ENCODE data around the gene IPO9.
"Not testable (repeated sequence)": the region's sequence is repeated elsewhere in the genome, so short reads cannot be mapped to it uniquely, and the experiment has no call there.

IPO9 gene

DNA sequence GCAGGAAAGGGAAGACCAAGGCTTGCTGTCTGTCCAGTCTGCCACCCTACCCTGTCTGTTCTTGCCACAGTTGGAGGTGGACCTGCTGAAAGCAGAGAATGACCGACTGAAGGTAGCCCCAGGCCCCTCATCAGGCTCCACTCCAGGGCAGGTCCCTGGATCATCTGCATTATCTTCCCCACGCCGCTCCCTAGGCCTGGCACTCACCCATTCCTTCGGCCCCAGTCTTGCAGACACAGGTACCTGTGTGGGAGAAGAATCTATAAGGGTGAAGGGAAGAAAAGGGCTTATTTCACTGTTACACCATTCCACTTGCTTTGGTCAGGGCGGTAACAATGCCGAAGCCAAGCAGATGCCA is 20.3 kb upstream of the IPO9 start:
- no peak for DNase-seq (ENCODE audit: low read depth in 2 of 2, low spot score in 1 of 2)

DNA sequence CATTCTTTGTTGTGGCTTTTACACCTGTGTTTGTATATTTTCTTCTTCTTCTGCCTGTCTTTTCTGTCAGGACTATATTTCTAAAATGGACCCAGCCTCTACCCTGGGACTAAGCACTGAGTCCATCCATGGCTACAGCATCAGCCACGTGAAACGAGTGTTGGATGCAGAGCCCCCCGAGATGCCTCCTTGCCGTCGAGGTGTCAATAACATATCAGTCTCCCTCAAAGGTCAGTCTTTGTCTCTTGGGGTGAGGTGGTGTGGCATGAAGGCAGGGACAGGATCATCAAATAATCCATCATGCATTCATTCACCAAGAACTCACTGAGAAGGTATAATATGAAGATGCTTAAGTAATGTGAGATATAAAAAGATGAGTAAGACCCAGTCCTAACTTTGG is 19.1 kb upstream of the IPO9 start:
- DNase-seq (ENCODE audit: low read depth in 2 of 2, low spot score in 1 of 2) = no peak

DNA sequence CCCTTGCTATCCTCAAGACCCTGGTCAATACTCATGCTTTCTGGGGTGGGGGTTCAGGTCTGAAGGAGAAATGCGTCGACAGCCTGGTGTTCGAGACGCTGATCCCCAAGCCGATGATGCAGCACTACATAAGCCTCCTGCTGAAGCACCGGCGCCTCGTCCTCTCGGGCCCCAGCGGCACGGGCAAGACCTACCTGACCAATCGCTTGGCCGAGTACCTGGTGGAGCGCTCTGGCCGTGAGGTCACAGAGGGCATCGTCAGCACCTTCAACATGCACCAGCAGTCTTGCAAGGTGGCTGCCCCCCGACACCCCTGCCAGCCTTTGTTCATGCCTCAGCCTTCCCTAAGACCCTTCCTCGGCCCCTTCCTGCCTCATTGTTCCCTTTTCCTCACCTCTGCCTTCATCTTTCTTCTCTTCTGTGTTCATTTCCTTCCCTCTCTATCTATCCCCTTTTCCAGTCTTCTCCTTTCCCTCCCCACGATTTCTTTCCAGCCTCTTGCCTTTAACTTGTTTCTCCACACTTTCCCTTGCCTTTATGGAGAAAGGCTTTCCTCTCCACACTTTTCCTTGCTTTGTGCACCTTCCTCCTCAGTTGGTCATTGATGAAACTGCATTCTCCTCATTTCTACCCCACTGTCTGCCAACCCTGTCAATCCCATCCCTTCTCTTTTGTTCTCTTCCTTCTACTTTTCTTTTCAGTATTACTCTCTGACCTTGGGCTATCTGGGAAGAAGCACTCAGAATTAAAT is 18.3 kb upstream of the IPO9 start:
- DNase-seq (ENCODE audit: low read depth in 2 of 2, low spot score in 1 of 2) = no peak

DNA sequence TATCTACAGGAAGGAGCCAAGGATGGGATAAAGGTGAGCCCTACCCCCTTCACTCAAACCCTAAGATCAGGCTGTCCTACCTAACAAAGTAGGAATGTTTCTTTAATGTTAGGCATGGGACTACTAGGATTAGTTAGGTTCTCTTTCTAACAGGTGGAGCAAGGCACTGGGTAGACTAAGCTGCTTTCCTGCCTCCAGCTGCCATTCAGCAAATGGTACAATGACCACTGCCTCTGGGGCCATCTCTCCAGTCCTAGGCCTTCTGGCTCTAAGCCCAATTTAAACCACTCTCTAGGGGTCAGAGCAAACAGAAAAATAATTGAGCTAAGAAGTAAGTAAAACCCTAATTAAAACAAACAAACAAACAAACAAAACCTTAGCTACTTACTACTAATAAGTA is 15.7 kb upstream of the IPO9 start:
- DNase-seq (ENCODE audit: low read depth in 2 of 2, low spot score in 1 of 2) = no peak

DNA sequence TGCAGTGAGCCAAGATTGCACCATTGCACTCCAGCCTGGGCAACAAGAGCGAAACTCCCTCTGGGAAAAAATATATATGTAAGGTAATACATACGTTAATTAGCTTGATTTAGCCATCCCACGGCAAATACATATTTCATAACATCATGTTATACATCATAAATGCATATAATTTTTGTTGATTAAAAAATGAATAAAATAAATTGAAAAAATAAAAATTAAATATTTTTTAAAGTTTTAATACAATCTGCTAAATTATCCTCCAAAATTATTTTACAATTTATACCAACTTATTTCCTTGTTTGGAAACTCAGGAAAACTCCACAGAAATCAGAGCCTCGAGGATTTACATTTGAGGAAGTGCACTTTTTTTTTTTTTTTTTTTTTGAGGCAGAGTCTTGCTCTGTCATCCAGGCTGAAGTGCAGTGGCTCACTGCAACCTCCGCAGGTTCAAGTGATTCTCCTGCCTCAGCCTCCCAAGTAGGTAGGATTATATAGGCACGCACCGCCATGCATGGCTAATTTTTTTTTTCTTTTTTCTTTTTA is 12.6 kb upstream of the IPO9 start:
- DNase-seq (ENCODE audit: low read depth in 2 of 2, low spot score in 1 of 2) = no peak

DNA sequence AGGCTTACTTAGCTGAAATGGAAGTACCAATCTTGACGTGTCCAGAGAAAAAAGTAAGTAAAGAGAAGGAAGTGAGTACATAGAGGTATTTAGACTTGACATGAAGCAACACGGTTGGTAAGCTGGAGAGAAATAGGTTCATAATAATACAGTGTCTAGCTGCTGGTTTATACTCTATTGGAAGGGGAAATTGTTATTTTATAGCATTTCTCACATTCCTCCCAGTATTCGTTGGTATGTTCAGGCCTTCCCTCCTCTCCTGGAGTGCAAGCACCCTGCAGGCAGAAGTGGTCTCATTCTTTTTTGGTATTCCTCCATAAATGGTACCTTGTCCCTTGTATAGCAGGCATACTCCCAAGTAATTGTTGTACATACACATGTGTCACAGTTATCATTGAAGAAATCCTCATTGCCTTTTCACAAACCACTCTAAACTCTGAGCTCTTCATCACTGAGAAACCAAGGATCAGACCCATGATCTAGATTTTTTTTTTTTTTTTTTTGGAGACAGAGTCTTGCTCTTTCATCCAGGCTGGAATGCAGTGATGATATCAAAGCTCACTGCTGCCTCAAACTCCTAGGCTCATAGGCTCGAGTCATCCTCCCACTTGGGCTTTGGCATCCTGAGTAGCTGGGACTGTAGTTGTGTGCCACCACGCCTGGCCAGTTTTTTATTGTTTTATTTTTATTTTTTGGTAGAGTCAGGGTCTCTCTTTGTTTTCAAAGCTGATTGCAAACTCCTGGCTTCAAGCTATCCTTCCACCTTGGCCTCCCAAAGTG is 9.8 kb upstream of the IPO9 start:
- DNase-seq (ENCODE audit: low read depth in 2 of 2, low spot score in 1 of 2) = no peak

DNA sequence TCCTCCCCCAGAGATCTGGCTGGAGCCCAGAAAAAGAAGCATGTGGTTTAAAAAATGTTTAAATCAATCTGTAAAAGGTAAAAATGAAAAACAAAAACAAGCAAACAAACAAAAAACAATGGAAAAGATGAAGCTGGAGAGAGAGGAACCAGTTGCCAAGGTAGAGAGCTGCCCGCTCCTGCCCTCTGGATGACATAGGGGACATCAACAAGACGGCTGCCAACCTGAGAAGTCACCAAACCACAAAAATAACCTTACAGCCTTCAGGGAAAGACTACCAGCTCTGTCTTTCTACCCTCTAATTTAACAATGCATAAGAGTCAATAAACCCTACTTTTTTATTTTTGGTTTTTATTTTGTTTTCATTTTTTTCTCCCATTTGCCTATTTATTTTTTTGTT is 8.5 kb upstream of the IPO9 start:
- DNase-seq (ENCODE audit: low read depth in 2 of 2, low spot score in 1 of 2) = no peak

DNA sequence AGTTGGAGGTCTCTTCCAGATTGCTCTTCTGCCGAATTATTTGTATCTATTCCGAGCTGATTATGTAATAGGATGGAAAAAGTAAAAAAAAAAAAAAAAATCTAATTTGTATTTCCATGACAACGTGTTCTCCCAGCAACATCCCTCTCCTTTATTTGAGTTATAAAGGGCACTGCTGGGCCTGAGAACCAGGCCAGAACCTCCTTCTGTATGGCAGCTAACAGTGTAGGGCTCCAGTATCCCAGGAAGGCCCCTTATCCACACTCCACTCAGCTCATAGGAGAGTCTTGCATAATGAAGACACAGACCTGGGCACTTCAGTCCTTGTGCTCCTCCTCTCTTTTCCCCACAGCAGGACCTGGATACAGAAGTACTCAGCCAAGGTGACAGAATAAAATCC is 3.7 kb upstream of the IPO9 start:
- no peak for DNase-seq (ENCODE audit: low read depth in 2 of 2, low spot score in 1 of 2)

DNA sequence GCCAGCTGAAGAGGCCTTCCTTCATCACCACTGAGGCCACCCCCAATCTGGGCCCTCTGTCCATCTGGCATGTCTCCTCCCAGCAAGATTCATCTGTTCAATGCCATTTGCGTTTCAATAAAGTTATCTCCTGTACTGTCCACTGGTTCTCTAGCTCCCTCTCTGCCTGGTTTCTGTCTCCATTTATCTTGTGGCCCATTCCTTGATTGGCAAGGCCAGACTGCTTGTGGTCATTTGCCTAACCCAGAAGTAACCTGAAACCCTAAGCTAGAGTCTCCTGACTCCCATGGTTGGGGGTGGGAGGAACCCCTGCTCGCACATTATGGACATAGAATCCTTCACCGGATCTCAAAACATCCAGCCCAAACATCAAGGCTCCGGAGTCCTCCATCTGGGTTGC is 2.1 kb upstream of the IPO9 start:
- no peak for DNase-seq (ENCODE audit: low read depth in 2 of 2, low spot score in 1 of 2)

DNA sequence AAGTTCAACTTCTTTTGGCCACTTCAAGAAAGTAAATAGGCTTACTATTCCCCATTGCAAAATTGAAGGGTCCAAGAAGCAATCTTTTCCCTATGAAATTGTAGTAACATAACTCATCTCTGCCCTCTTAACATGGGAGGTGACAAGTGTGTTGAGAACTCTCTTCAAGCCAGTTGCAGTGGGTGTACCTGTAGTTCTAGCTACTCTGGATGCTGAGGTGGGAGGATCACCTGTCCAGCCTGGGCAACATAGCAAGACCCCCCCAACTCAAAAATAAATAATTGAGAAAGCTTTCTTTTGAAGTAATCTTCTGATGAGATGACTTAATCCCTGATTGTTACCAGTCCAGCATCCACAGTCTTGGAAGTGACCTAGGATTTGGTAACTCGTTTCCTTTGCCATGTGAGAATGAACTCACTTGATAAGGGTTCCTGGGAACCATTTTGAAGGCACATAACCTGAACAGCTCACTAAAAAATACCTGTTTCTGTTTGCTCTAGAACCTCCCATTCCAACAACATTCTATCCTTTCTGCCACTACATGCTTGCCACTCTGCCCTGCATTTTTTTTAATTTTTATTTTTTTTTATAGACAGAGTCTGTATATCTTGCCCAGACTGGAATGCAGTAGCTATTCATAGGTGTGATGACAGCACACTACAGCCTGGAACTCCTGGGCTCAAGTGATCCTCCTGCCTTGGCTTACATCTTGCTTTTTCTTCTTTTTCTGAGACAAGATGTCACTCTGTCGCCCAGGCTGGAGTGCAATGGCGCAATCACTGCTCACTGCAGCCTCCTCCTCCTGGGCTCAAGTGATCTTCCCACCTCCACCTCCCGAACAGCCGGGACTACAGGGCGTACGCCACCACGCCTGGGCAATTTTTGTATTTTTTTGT is 1.4 kb upstream of the IPO9 start:
- DNase-seq (ENCODE audit: low read depth in 2 of 2, low spot score in 1 of 2) = no peak

DNA sequence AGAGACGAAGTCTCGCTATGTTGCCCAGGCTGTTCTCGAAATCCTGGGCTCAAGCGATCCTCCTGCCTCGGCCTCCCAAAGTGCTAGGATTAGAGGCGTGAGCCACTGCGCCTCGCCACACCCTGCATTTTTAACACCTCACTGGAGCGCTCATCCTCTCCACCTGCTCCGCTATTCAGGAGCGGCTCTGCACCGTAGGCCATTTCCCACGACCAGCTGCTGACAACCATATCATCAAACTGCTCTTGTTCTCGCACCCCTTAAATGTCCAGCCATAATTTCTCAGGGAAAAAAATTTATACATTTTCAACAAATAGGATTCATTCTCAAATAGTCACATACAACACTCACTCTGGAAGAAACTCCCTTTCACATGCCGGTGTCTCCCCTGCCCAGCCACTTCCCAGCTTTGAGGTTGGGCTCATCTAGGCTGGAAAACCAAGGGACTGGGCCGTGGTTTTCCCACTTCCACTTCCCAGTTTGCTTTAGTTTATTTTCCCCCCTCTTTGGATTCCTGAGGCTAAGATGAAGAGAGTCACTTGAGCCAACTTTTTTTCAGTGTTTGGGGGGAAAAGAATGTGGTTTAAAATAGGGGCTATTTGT is 639 bp upstream of the IPO9 start:
- no peak for DNase-seq (ENCODE audit: low read depth in 2 of 2, low spot score in 1 of 2)

DNA sequence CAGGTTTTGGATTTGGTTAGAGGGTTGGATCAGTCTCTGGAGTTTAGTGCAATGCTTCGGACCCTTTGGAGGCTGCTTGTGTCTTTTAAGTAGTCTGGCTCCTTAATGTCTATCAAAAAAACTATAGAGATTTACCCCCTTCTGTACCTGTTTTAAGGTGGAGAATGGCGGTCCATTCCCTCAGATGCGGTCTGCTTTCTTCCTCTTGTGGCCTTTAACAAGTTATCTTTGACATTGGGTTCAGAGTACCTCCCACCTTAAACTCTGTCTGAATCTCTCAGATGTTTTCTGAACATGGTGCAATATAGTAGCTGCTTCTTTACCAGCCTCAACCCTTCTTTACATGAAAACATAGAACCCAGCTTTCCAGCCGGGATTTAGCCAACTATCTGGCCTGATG is 2.4 kb downstream of the IPO9 start:
- no peak for DNase-seq (ENCODE audit: low read depth in 2 of 2, low spot score in 1 of 2)

DNA sequence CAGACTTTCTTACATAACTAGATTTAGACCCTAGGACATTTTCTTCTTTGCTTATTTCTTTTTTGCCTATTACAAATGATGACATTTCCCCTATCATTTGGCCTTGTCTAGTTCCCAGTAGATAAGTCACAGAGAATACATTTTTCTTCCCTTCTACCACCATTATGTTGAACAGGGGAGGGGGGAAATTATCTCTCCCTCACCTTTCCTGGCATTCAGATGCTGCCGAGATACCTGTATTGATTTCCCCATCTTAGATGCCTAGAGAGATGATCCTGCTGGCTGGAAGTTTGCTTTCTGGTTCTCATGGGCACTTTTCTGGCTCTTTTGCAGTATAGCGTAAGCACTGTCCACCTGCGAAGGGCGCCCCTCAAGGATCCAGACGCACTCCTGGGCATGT is 5.7 kb downstream of the IPO9 start:
- DNase-seq (ENCODE audit: low read depth in 2 of 2, low spot score in 1 of 2) = no peak

DNA sequence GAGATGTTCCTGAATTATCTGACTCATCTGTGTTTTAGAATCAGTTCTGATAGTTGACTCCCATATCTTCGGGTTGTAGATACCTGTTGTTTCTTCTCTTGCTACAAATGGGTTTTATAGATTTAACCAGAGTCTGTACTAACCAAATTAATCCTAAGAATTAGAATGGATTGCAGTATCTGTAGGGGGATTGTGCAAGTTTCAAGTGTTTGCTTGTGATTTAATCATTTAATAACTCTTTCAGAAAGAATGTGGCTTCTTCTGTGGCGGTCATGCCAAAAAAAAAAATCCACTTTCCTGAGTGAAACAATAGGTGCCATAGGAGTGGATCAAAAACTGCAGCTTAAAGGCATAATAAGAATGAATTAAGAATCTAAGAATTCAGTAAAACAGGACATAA is 9.4 kb downstream of the IPO9 start:
- DNase-seq (ENCODE audit: low read depth in 2 of 2, low spot score in 1 of 2) = no peak

DNA sequence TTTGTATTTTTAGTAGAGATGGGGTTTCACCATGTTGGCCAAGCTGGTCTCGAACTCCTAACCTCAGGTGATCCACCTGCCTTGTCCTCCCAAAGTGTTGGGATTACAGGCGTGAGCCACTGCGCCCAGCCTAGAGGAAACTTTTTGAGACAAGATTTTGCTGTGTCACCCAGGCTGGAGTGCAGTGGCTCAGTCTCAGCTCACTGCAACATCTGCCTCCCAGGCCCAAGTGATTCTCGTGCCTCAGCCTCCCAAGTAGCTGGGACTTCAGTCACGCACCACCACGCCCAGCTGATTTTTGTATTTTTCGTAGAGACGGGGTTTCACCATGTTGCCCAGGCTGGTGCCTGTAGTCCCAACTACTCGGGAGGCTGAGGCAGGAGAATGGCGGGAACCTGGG is 10.1 kb downstream of the IPO9 start:
- not testable (repeated sequence) for DNase-seq (ENCODE audit: low read depth in 2 of 2, low spot score in 1 of 2)

DNA sequence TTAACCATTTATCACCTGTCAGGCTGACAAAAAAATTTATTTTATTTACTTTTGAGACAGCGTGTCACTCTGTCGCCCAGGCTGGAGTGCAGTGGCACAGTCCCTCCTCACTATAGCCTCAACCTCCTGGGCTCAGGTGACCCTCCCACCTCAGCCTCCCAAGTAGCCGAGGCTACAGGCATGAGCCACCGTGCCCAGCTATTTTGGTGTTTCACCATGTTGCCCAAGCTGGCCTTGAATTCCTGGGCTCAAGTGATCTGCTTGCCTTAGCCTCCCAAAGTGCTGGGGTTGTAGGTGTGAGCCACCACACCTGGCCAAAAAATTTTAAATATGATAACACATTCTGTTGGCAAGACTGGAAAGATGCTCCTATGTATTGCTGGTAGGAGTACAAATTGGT is 11.1 kb downstream of the IPO9 start:
- no peak for DNase-seq (ENCODE audit: low read depth in 2 of 2, low spot score in 1 of 2)

DNA sequence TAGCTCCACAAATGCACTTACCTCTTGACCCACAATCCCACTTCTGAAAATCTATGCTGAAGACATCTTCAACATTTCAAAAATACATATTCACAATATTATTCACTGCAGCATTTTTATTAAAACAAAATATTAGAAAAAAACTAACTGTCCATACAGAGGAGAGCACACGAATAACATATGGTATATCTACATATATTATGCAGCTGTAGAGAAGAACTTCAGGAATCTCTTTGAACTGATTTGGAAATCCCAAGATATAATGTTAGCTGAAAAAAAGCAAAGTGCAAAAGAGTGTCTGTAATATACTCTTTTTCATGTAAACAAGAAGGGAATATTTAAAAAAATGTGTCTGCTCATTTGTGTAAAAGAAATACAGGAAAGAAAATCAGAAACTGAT is 11.5 kb downstream of the IPO9 start:
- no peak for DNase-seq (ENCODE audit: low read depth in 2 of 2, low spot score in 1 of 2)

DNA sequence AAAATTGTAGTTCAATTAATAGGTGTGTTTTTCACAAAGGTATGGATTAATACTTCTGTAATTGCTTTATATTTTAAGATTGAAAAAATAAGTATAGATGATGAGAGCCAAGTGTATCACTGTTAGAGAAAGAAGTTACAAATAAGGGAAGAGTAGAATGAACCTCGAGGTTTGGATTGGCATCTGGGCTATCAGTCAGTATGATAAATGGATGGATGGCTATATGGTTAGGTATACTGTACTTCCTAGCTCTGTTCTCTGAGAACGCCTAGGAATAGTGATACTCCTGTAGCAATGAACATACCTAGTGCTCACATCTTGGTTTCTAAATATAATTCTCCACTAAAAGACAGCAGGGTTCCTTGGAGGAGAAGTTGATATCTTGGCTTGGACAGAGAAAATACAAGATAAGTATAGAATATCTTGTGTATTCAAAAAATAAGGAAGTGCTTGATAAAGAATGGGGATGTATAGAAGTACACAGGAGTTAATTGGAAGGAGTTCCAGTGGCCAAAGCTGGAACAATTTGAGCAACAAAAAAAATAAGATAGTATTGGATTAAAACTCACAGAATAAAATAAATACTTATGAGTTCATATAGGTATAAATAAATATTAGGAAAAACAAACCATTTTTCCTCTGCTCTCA is 12.4 kb downstream of the IPO9 start:
- no peak for DNase-seq (ENCODE audit: low read depth in 2 of 2, low spot score in 1 of 2)

DNA sequence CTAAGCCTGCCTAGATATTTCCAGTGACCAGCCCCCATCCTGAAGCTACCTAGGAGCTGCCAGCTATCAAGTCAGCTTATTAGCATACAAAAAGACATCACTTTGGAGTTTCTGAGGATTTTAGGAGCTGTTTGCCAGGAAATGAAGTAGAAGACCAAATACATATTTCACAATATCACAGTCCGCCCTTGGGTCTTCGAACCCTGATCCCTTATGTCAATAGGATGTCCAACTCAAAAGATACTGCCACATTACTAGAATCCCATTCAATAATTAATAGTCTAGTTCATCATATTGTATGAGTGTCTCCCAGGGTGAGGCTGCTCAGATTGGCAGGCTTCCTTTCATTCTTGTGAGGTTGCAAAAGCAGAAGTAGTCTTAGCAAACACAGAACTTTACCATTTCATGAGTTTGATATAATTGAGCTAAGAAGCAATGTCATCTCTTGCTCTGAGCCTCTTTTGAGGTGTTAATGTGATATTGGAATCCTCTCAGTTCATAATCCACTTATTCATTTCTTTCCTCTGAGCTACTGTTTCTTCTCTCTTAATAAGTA is 13.6 kb downstream of the IPO9 start:
- no peak for DNase-seq (ENCODE audit: low read depth in 2 of 2, low spot score in 1 of 2)

DNA sequence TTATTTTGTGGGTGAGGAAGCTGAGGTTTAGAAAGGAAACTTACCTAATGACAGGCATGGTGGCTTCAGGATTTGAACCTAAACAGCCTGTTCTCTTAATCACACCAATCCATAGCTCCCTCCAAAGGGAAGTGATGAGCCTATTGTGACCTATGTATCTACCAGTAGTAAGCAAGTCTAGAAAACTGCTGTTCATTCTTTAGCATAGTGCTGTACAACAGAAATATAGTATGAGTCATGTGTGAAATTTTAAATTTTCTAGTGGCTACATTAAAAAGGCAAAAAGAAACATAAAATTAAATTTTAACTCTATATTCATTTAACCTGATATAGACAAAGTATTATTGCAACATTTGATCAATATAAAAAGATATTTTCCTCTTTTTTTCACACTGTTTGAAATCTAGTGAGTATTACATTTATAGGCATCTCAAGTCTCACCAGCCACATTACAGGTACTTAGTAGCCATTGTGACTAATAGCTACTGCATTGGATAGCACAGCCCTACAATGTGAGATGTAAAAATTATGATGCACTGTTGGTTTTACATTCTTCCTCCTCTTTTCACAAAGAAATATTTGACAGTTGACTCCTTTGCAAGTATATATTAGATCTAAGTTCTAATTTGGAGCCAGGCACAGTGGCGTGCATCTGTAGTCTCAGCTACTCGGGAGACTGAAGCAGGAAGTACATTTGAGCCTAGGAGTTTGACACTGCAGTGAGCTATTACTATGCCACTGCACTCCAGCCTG is 16.6 kb downstream of the IPO9 start:
- DNase-seq (ENCODE audit: low read depth in 2 of 2, low spot score in 1 of 2) = no peak

Measured in stimulated activated CD8-positive, alpha-beta memory T cell treated with anti-CD3 and anti-CD28 coated beads, Interleukin-4, amount 100 ng/mL, for 4 hours (primary cell).